NCI-H187 treated with DMSO at 0.1 percent for 48 hours (cell line): Measurements from ENCODE around the gene TMEM135.
"Not testable (repeated sequence)": the region's sequence is repeated elsewhere in the genome, so short reads cannot be mapped to it uniquely, and the experiment has no call there.

Experiments
- DNase-seq: peaks from one replicate; lab custom pipeline; 2025; lab: John Stamatoyannopoulos, UW

Gene TMEM135

GRCh38 chr11:87020764-87021365 is 16.9 kb upstream of the TMEM135 start:
- DNase-seq: no peak

- DNase-seq: no peak
Measured at GRCh38 chr11:87022254-87022653, 15.5 kb upstream of the TMEM135 start.

GRCh38 chr11:87022738-87023137 is 15.0 kb upstream of the TMEM135 start:
- DNase-seq: no peak

- not testable (repeated sequence) for DNase-seq
Measured at GRCh38 chr11:87026415-87026814, 11.3 kb upstream of the TMEM135 start.

- no peak for DNase-seq
Measured at GRCh38 chr11:87030458-87031054, 7.2 kb upstream of the TMEM135 start.

- DNase-seq: no peak
Measured at GRCh38 chr11:87031433-87032170, 6.1 kb upstream of the TMEM135 start.

- no peak for DNase-seq
Measured at GRCh38 chr11:87033561-87033960, 4.2 kb upstream of the TMEM135 start.

GRCh38 chr11:87035976-87036583 is 1.7 kb upstream of the TMEM135 start:
- no peak for DNase-seq

- DNase-seq: no peak
Measured at GRCh38 chr11:87036756-87037449, 831 bp upstream of the TMEM135 start.

GRCh38 chr11:87038235-87038977 is 672 bp downstream of the TMEM135 start:
- DNase-seq: no peak

- no peak for DNase-seq
Measured at GRCh38 chr11:87039371-87039770, 1.6 kb downstream of the TMEM135 start.

- DNase-seq: no peak
Measured at GRCh38 chr11:87043894-87044293, 6.2 kb downstream of the TMEM135 start.

- no peak for DNase-seq
Measured at GRCh38 chr11:87046824-87047223, 9.1 kb downstream of the TMEM135 start.

GRCh38 chr11:87056091-87056490 is 18.4 kb downstream of the TMEM135 start:
- DNase-seq: no peak

GRCh38 chr11:87057749-87058148 is 20.0 kb downstream of the TMEM135 start:
- DNase-seq: no peak

- no peak for DNase-seq
Measured at GRCh38 chr11:87059596-87060390, 22.1 kb downstream of the TMEM135 start.

- DNase-seq: no peak
Measured at GRCh38 chr11:87061766-87062165, 24.0 kb downstream of the TMEM135 start.

- no peak for DNase-seq
Measured at GRCh38 chr11:87063982-87064381, 26.2 kb downstream of the TMEM135 start.

GRCh38 chr11:87072787-87073186 is 35.1 kb downstream of the TMEM135 start:
- DNase-seq: no peak

- DNase-seq: no peak
Measured at GRCh38 chr11:87076260-87076783, 38.6 kb downstream of the TMEM135 start.
